Measurements from ENCODE around the gene HOXD10. TPM values are rescaled to one million over a fixed set of nuclear protein-coding genes. Genes with fewer than 3 reads are reported as not detected.

The HOXD10 gene
- total and polyA plus RNA-seq, 9 of the 15 experiments (the other 6 are each of a cell fraction or from before 2014, with no cell fraction given) = not detected

GRCh38 chr2:176111309-176111663 lies 5.3 kb upstream of the HOXD10 start (continued):
- TF ChIP-seq TEAD1 (CRISPR knock-in tag; IDR thresholded peaks at IDR 0.05) = 0 out of 4 replicates have a peak, but pooled peaks of 1 of the 2 experiments have one; percentile 11
- TF ChIP-seq CEBPG (CRISPR knock-in tag; IDR thresholded peaks at IDR 0.05) = no peak
- no peak for TF ChIP-seq CEBPG (tag; conservative IDR thresholded peaks at IDR 0.05 in 1 of 2, IDR thresholded peaks at IDR 0.05 in 1 of 2)
- no peak for TF ChIP-seq CAMTA2 (CRISPR knock-in tag; conservative IDR thresholded peaks at IDR 0.05)
- TF ChIP-seq RFX5 (IDR thresholded peaks at IDR 0.05; ENCODE audit: low read depth, low read length) = no peak
- no peak for TF ChIP-seq KLF16 (IDR thresholded peaks at IDR 0.05)
- TF ChIP-seq NR0B1 (IDR thresholded peaks at IDR 0.05; ENCODE audit: partially characterized antibody) = no peak
- TF ChIP-seq MXI1 (IDR thresholded peaks at IDR 0.05; ENCODE audit: low read depth, low read length) = no peak
- no peak for TF ChIP-seq SIN3A (IDR thresholded peaks at IDR 0.05; ENCODE audit: borderline replicate concordance in 2 of 2, control insufficient read depth in 1 of 2, low read depth in 2 of 2, low read length in 2 of 2)
- no peak for TF ChIP-seq SPI1 (IDR thresholded peaks at IDR 0.05; ENCODE audit: borderline replicate concordance, low read depth, low read length)
- TF ChIP-seq JUND (IDR thresholded peaks at IDR 0.05; ENCODE audit: borderline replicate concordance, low read depth, low read length) = no peak
- no peak; the same call in 2 of the 3 replicates for TF ChIP-seq JUND (tag; IDR thresholded peaks at IDR 0.05; ENCODE audit: borderline replicate concordance, low read depth, low read length)
- TF ChIP-seq, protein P1, sequence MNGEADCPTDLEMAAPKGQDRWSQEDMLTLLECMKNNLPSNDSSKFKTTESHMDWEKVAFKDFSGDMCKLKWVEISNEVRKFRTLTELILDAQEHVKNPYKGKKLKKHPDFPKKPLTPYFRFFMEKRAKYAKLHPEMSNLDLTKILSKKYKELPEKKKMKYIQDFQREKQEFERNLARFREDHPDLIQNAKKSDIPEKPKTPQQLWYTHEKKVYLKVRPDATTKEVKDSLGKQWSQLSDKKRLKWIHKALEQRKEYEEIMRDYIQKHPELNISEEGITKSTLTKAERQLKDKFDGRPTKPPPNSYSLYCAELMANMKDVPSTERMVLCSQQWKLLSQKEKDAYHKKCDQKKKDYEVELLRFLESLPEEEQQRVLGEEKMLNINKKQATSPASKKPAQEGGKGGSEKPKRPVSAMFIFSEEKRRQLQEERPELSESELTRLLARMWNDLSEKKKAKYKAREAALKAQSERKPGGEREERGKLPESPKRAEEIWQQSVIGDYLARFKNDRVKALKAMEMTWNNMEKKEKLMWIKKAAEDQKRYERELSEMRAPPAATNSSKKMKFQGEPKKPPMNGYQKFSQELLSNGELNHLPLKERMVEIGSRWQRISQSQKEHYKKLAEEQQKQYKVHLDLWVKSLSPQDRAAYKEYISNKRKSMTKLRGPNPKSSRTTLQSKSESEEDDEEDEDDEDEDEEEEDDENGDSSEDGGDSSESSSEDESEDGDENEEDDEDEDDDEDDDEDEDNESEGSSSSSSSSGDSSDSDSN (IDR thresholded peaks at IDR 0.05; ENCODE audit: borderline replicate concordance in 1 of 2, low read depth in 2 of 2, low read length in 2 of 2) = no peak
- TF ChIP-seq, protein P2, sequence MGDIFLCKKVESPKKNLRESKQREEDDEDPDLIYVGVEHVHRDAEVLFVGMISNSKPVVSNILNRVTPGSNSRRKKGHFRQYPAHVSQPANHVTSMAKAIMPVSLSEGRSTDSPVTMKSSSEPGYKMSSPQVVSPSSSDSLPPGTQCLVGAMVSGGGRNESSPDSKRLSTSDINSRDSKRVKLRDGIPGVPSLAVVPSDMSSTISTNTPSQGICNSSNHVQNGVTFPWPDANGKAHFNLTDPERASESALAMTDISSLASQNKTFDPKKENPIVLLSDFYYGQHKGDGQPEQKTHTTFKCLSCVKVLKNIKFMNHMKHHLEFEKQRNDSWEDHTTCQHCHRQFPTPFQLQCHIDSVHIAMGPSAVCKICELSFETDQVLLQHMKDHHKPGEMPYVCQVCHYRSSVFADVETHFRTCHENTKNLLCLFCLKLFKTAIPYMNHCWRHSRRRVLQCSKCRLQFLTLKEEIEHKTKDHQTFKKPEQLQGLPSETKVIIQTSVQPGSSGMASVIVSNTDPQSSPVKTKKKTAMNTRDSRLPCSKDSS (IDR thresholded peaks at IDR 0.05; ENCODE audit: low read depth, partially characterized antibody) = no peak
- TF ChIP-seq FOXJ3 (CRISPR knock-in tag; IDR thresholded peaks at IDR 0.05) = no peak
- TF ChIP-seq FOXA3 (CRISPR knock-in tag; conservative IDR thresholded peaks at IDR 0.05 in 1 of 2, IDR thresholded peaks at IDR 0.05 in 1 of 2) = no peak
- TF ChIP-seq SAP30 (IDR thresholded peaks at IDR 0.05; ENCODE audit: borderline replicate concordance, insufficient read depth, low read depth, low read length, poor library complexity, severe bottlenecking) = no peak
- TF ChIP-seq SIN3B (IDR thresholded peaks at IDR 0.05; ENCODE audit: low read depth) = no peak
- no peak for TF ChIP-seq TAF1 (IDR thresholded peaks at IDR 0.05; ENCODE audit: control insufficient read depth, extremely low read depth, insufficient read depth, low read length, severe bottlenecking)
- peak; percentile 81 for TF ChIP-seq CTCFL (IDR thresholded peaks at IDR 0.05; ENCODE audit: borderline replicate concordance, insufficient read depth, low read depth, low read length, poor library complexity, severe bottlenecking)
